CD4-positive, alpha-beta T cell treated with Interleukin-10 for 1 hour (primary cell): ENCODE data around the gene EMX1.

ENCODE experiments used
- DNase-seq: peaks from one replicate; pipeline ENCODE4 v3.0.0-alpha.2; 2020

Gene EMX1

GRCh38 chr2:72917138-72917876, at the start of gene EMX1:
Gene EMX1 (plus strand): TSS chr2:72917519. CDS start chr2:72917853, 334 bp downstream.
- DNase-seq: peak; percentile 54

GRCh38 chr2:72871060-72871459, 46.3 kb upstream of the EMX1 start:
- no peak for DNase-seq

- no peak for DNase-seq
Measured at GRCh38 chr2:72871880-72872279, 45.4 kb upstream of the EMX1 start.

GRCh38 chr2:72883356-72883962, 33.9 kb upstream of the EMX1 start:
- DNase-seq: no peak

GRCh38 chr2:72886505-72887031, 30.8 kb upstream of the EMX1 start:
- DNase-seq: no peak

GRCh38 chr2:72887032-72887739, 30.1 kb upstream of the EMX1 start, which contains the start of gene SPR:
Gene SPR (plus strand): TSS chr2:72887408. CDS start chr2:72887433, 25 bp downstream.
- peak; percentile 42 for DNase-seq

- peak; percentile 45 for DNase-seq
Measured at GRCh38 chr2:72887740-72888437, 29.4 kb upstream of the EMX1 start.

- DNase-seq: no peak
Measured at GRCh38 chr2:72888438-72889202, 28.7 kb upstream of the EMX1 start.

GRCh38 chr2:72889991-72890390, 27.3 kb upstream of the EMX1 start:
- DNase-seq: no peak

- no peak for DNase-seq
Measured at GRCh38 chr2:72891091-72891818, 26.1 kb upstream of the EMX1 start.

GRCh38 chr2:72892506-72893173, 24.7 kb upstream of the EMX1 start:
- peak; percentile 59 for DNase-seq

GRCh38 chr2:72893594-72894319, 23.6 kb upstream of the EMX1 start:
- DNase-seq: peak; percentile 24

- no peak for DNase-seq
Measured at GRCh38 chr2:72894514-72894913, 22.8 kb upstream of the EMX1 start.

GRCh38 chr2:72895154-72895553, 22.2 kb upstream of the EMX1 start:
- no peak for DNase-seq

- DNase-seq: no peak
Measured at GRCh38 chr2:72895759-72896281, 21.5 kb upstream of the EMX1 start.

- no peak for DNase-seq
Measured at GRCh38 chr2:72896446-72896845, 20.9 kb upstream of the EMX1 start.

GRCh38 chr2:72897785-72898584, 19.3 kb upstream of the EMX1 start:
- no peak for DNase-seq

GRCh38 chr2:72898585-72898906, 18.8 kb upstream of the EMX1 start:
- no peak for DNase-seq

GRCh38 chr2:72900191-72900825, 17.0 kb upstream of the EMX1 start:
- DNase-seq: no peak
